HG03521 (cell line): ENCODE results near the gene KLF13.

Experiments used
- ATAC-seq: cut with Tn5 transposase; IDR thresholded peaks from one replicate; pipeline ENCODE4 v1.9.1; 2021; ENCODE audit warnings: mild to moderate bottlenecking, moderate library complexity; ENCODE audit not compliant: unreplicated experiment

KLF13 gene

DNA sequence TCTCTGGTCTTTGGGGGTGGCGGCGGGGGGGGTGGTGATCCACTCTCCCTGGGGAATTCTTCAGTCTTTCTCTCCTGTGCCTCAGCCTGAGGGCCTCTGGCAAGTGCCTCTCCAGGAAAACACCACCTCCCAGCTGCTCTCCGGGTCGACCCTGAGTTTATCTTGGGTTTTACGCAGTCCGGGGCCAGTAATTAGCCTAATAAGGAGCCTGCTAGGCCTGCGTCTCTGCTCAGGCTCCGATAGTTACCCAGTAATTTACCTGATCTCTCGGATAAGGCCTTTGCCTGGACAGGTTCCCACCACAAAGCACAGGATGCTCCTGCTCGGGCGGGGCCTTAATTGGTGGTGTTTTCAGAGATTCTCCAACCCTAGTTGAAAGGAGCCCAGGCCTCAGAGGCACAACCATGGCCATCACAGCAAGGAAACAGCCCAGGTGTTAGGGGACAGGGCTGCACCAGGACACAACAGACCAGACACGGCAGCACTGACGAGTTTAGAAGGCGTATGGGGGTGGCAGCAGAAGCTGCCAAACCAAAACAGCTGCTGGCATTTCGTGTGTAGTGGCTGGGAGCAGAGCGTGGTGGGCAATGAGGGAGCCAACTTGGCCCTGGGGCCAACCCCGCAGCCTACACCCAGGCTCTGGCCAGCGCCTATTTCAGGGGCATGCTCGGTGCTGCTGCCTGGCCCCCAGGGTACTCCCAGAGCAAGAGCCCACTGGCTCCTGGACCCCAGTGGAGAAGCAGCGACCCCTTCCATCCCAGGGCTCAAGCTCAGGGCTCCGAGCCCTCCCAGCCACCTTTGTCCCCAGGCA is 71.4 kb downstream of the KLF13 start:
- no peak for ATAC-seq

- ATAC-seq = no peak
These were observed 72.2 kb downstream of the KLF13 start for GRCh38 chr15:31398677-31399301.

- ATAC-seq = no peak
These were observed 73.0 kb downstream of the KLF13 start for GRCh38 chr15:31399544-31400171.

- ATAC-seq = no peak
These were observed 73.7 kb downstream of the KLF13 start for GRCh38 chr15:31400222-31400927.

- ATAC-seq = no peak
These were observed 74.6 kb downstream of the KLF13 start for GRCh38 chr15:31401282-31401681.

DNA sequence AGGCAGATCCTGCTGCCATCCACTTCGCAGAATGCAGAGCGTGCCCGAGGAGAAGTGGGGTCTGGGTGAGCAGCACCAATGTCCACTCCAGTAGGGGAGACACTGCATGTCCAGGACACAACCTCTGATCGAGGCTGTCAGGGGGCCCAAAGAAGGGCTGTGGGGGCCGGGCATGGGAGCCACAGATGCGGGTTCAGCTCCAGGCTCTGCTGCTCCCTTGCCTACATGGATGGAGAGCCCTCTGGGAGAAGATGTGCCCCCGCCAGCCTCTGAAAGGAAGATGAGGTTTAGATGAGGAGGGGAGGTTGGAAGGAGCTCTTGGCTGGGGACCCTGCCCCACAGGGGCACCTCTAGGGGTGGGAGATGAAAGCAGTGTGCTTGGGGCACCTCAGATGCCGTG is 75.4 kb downstream of the KLF13 start:
- no peak for ATAC-seq

GRCh38 chr15:31402511-31403056 is 75.9 kb downstream of the KLF13 start:
- ATAC-seq = no peak

DNA sequence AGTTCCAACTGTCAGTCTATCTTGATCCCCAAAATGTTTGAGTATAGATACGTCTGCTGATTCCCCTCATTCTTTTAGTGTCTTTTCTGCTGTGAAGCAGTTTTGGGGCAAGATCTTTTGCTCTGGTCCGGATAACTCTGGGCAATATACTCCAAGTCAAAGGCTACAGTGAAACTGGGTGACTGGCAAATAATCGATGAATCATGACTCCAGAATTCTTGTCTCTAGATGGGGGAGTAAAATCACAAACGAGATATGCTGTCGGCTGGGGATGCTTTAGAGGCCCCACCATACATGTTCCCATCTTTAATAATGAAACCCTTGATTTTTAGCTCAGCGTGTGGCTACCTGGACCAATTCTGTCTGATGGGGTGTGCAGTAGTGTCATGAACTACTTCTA is 76.5 kb downstream of the KLF13 start:
- no peak for ATAC-seq

DNA sequence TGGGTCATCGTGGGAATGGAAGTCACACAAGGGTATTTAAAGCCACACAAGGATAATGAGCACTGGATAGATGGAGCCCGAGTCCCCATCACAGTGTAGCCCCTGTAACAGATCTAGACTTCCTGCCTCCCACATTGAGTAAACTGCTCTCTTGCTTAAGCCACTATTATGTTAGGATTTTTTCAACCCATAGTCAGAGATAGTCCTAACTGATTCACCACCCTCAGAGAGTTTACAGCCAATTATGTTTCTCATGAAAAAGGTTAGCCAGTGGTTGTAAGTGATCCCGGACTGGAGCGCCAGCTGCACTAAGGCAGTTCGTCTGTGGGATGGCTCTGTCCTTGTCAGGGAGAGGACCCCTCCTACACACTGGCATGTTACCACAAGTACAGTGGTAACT is 77.0 kb downstream of the KLF13 start:
- no peak for ATAC-seq

- no peak for ATAC-seq
These were observed 77.7 kb downstream of the KLF13 start for GRCh38 chr15:31404345-31404744.

- no peak for ATAC-seq
These were observed 78.7 kb downstream of the KLF13 start for GRCh38 chr15:31405200-31405920.

DNA sequence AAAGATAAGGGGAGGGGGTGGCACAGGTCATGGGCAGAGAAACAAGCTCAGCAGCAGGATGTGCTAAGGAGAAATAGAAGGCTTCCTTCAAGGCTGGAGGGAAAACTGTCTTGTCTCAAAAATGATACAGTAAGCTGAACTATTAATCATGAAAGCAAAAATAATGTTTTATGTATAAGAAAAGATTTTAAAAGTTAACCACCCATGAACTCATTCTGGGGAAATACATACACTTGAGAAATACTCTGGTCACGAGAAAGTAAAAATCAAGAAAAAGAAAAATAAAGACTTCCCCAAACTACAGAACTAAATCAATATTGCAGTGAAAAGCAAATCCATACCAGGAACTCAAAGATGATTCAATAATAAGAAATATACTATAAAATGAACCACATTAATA is 80.7 kb downstream of the KLF13 start:
- no peak for ATAC-seq

DNA sequence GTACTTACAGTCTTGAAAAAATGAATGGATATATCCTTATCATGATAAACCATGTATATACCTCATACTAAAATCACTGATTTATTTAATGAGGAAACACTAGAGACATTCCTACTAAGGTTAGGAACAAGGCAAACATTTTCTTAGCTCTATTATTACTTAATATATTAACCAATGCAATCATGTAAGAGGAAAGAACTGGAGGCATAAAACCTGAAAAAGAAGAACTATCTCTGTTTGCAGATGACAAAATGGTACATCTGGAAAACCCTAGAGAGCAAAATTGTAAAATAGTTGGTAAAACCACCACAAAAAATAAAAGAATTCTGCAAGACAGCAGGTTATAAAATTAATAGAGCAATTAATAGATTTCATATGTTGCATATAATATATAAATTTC is 81.2 kb downstream of the KLF13 start:
- no peak for ATAC-seq

DNA sequence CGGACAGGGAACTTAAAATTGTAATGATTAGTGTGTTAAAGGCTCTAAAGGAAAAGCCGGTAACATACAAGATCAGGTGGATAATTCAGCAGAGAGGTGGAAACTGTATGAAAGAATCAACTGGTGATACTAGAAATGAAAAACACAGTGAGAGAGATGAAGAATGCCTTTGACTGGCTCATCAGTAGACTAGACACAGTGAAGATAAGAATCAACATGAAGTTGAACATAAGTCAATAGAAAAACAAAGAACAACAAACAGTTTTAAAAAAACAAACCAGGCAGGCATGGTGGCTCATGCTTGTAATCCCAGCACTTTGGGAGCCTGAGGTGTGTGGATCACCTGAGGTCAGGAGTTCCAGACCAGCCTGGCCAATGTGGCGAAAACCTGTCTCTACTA is 82.1 kb downstream of the KLF13 start:
- no peak for ATAC-seq

- ATAC-seq = no peak
These were observed 82.5 kb downstream of the KLF13 start for GRCh38 chr15:31409171-31409570.

DNA sequence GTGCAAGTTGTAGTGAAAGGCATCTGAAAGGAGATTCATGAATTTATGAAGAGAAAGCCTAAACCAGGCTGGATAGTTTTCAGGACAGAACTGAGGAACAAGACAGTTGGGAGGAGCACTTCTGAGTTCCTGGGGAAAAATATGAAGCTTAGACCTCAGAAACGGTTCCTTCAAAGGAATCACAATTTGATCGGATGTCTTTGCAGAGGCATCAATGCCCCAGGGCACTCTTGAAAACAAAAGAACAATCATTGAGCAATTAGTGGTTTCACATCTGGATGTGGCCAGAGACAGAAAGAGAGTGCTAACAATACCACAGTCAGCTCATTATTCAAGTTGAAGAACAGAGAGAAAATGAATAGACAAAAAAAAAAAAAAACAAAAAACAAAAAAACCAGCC is 86.2 kb downstream of the KLF13 start:
- ATAC-seq = no peak

DNA sequence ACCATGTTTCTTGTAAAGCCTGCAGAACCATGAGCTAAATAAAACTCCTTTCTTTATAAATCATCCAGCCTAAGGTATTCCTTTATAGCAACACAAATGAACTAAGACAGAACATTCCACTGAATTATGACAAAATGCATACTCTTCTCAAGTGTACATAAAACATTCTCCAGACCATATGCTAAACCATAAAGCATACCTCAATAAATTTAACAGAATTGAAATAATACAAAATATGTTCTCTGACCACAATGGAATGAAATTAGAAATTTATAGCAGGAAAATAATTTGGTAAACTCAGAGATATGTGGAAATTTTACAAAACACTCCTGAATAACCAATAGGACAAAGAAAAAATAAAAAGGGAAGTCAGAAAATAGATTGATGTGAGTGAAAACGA is 88.6 kb downstream of the KLF13 start:
- no peak for ATAC-seq

DNA sequence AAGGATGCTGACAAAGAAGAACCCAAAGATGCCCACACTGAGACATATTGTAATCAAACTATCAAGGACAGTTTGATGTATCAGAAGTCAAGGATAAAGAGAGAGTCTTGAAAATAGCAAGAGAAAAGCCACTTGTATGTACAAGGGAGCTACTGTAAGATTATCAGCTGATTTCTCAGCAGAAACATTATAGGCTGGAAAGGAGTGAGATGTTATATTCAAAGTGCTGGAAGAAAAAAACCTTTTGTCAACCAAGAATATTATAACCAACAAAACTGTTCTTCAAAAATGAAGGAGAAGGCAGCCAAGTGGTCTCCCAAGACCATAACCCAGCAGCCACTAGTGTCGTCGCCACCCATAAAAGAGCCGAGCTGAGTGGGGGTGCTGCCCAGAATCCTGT is 93.2 kb downstream of the KLF13 start:
- ATAC-seq = no peak

GRCh38 chr15:31427411-31427810 is 100.8 kb downstream of the KLF13 start:
- ATAC-seq = no peak
